Nephron progenitor cell (in vitro differentiated cells): ENCODE measurements around the gene ELMOD3.

Experiments
- DNase-seq: peaks from one replicate; pipeline ENCODE4 v3.0.0; 2021
- H3K27ac Mint-ChIP-seq: 2 replicates; pipeline ENCODE4 v1.8.0; 2021; ENCODE audit warnings: mild to moderate bottlenecking, moderate library complexity, mixed read lengths
- H3K27me3 Mint-ChIP-seq: 2 replicates; pipeline ENCODE4 v1.8.0; 2021; ENCODE audit warnings: mild to moderate bottlenecking, low read depth, mixed read lengths; ENCODE audit not compliant: poor library complexity
- H3K36me3 Mint-ChIP-seq: 2 replicates; pipeline ENCODE4 v1.8.0; 2021; ENCODE audit warnings: low read depth, mixed read lengths
- H3K4me1 Mint-ChIP-seq: 2 replicates; pipeline ENCODE4 v1.8.0; 2021; ENCODE audit warnings: mixed read lengths
- H3K4me3 Mint-ChIP-seq: 2 replicates; pipeline ENCODE4 v1.8.0; 2021; ENCODE audit warnings: mild to moderate bottlenecking, moderate library complexity, mixed read lengths
- H3K9me3 Mint-ChIP-seq: 2 replicates; pipeline ENCODE4 v1.8.0; 2021; ENCODE audit warnings: mild to moderate bottlenecking, moderate library complexity, mixed read lengths
- CTCF ChIP-seq: fragments of 200-600 bp; sonication (generic); IDR thresholded peaks from 2 replicates; pipeline ENCODE4 v1.5.0; 2021; ENCODE audit warnings: antibody characterized with exemption

ELMOD3 gene

GRCh38 chr2:85388878-85389538 is 34.4 kb downstream of the ELMOD3 start:
- Mint-ChIP-seq H3K36me3 (peaks cover 23% of the 10 kb centered on the region), H3K4me3 (no peak overlapping the region), H3K9me3 (no peaks in the 10 kb centered on the region), H3K27me3 (no peaks in the 10 kb centered on the region), H3K4me1 (peaks cover 15% of the 10 kb centered on the region), H3K27ac (no peak overlapping the region)
- TF ChIP-seq CTCF = no peak
- no peak for DNase-seq

GRCh38 chr2:85390941-85391669 is 36.5 kb downstream of the ELMOD3 start:
- Mint-ChIP-seq H3K4me3 (no peak overlapping the region), H3K4me1 (no peaks in the 10 kb centered on the region), H3K27ac (no peak overlapping the region), H3K9me3 (no peaks in the 10 kb centered on the region), H3K36me3 (peaks cover 10% of the 10 kb centered on the region), H3K27me3 (no peaks in the 10 kb centered on the region)
- DNase-seq = peak; percentile 71
- TF ChIP-seq CTCF = peak; percentile 56

GRCh38 chr2:85393836-85394235 is 39.3 kb downstream of the ELMOD3 start:
- Mint-ChIP-seq H3K27me3 (peaks cover 2% of the 10 kb centered on the region), H3K9me3 (no peaks in the 10 kb centered on the region), H3K4me3 (no peak overlapping the region), H3K36me3 (peaks cover 5% of the 10 kb centered on the region), H3K27ac (no peak overlapping the region), H3K4me1 (no peaks in the 10 kb centered on the region)
- no peak for TF ChIP-seq CTCF
- no peak for DNase-seq

- Mint-ChIP-seq H3K9me3 (no peaks in the 10 kb centered on the region), H3K4me1 (no peaks in the 10 kb centered on the region), H3K27ac (no peak overlapping the region), H3K27me3 (peaks cover 2% of the 10 kb centered on the region), H3K36me3 (peaks cover 5% of the 10 kb centered on the region), H3K4me3 (no peak overlapping the region)
- no peak for DNase-seq
- TF ChIP-seq CTCF = no peak
Measured at GRCh38 chr2:85394261-85394681, 39.7 kb downstream of the ELMOD3 start.

GRCh38 chr2:85394976-85395375 is 40.4 kb downstream of the ELMOD3 start:
- no peak overlapping the region for H3K27ac Mint-ChIP-seq
- H3K4me1 Mint-ChIP-seq = no peaks in the 10 kb centered on the region
- no peak for TF ChIP-seq CTCF
- DNase-seq = no peak
- H3K9me3 Mint-ChIP-seq = no peaks in the 10 kb centered on the region
- no peak overlapping the region for H3K4me3 Mint-ChIP-seq
- H3K27me3 Mint-ChIP-seq = peaks cover 2% of the 10 kb centered on the region
- H3K36me3 Mint-ChIP-seq = peaks cover 5% of the 10 kb centered on the region
